CD14-positive monocyte (primary cell): Measurements from ENCODE around the gene LDB3. TPM values are rescaled to one million over a fixed set of nuclear protein-coding genes. Genes with fewer than 3 reads are reported as not detected.

Source experiments
- DNase-seq, 3 donors: peaks; one replicate each; pipeline ENCODE4 v3.0.0-alpha.2; 2011 to 2022
- H2AFZ ChIP-seq: 2 replicates; pipeline ENCODE4 v1.6.0; 2012; ENCODE audit warnings: mild to moderate bottlenecking, low read depth, low read length, inconsistent platforms; ENCODE audit not compliant: insufficient read depth, poor library complexity, severe bottlenecking
- H3K27ac ChIP-seq, 2 donors: 1 replicate in 1 of 2; 2 replicates in 1 of 2; pipeline ENCODE4 v1.5.1; 2012 to 2013; ENCODE audit warnings: low read length in 2 of 2, control low read depth in 1 of 2, inconsistent platforms in 1 of 2, low read depth in 1 of 2, mild to moderate bottlenecking in 1 of 2
- H3K27me3 ChIP-seq, 2 donors: one replicate each; pipeline versions ENCODE4 v1.6.0 to v1.6.1; 2011 to 2013; ENCODE audit warnings: low read length in 2 of 2; ENCODE audit not compliant: control insufficient read depth in 2 of 2, insufficient read depth in 2 of 2
- H3K36me3 ChIP-seq, 2 donors: replicated peaks in 1 of 2; 1 replicate in 1 of 2; 2 replicates in 1 of 2; pipeline versions ENCODE4 v1.5.1 to v1.6.1; 2012 to 2013; ENCODE audit warnings: low read length in 2 of 2, control low read depth in 1 of 2, inconsistent platforms in 1 of 2, mild to moderate bottlenecking in 1 of 2; ENCODE audit not compliant: insufficient read depth in 2 of 2, control insufficient read depth in 1 of 2
- H3K4me1 ChIP-seq, 2 donors: 1 replicate in 1 of 2; 2 replicates in 1 of 2; pipeline versions ENCODE4 v1.5.1 to v1.6.1; 2012 to 2013; ENCODE audit warnings: low read length in 2 of 2, control low read depth in 1 of 2, inconsistent platforms in 1 of 2, mild to moderate bottlenecking in 1 of 2, moderate library complexity in 1 of 2; ENCODE audit not compliant: insufficient read depth in 2 of 2, control insufficient read depth in 1 of 2
- H3K4me2 ChIP-seq: replicated peaks from 2 replicates; pipeline ENCODE3; 2012; ENCODE audit warnings: low read length, moderate library complexity, mild to moderate bottlenecking; ENCODE audit not compliant: poor library complexity, severe bottlenecking; ENCODE audit errors: extremely low read depth
- H3K4me3 ChIP-seq, 3 experiments: fragments of 200-600 bp in 1 of 3; sonication (generic) in 1 of 3; replicated peaks in 1 of 3; 1 replicate in 2 of 3; 2 replicates in 1 of 3; pipeline ENCODE4 v1.5.1; 2011 to 2013; ENCODE audit warnings: low read length in 3 of 3, mild to moderate bottlenecking in 3 of 3, control low read depth in 2 of 3, low read depth in 2 of 3, inconsistent platforms in 1 of 3, moderate library complexity in 1 of 3
- H3K79me2 ChIP-seq: 2 replicates; pipeline ENCODE4 v1.6.0; 2012; ENCODE audit warnings: mild to moderate bottlenecking, control low read depth, inconsistent platforms, low read length, moderate library complexity; ENCODE audit not compliant: insufficient read depth
- H3K9ac ChIP-seq: 2 replicates; pipeline ENCODE4 v1.6.0; 2017; ENCODE audit warnings: low read length, mild to moderate bottlenecking; ENCODE audit not compliant: insufficient read depth, poor library complexity, severe bottlenecking
- H3K9me3 ChIP-seq, 2 donors: replicated peaks in 1 of 2; 1 replicate in 1 of 2; 2 replicates in 1 of 2; pipeline versions ENCODE4 v1.5.1 to v1.6.1; 2012 to 2013; ENCODE audit warnings: low read length in 2 of 2, control low read depth in 1 of 2; ENCODE audit not compliant: control insufficient read depth in 1 of 2, insufficient read depth in 1 of 2
- H4K20me1 ChIP-seq: 2 replicates; pipeline ENCODE4 v1.6.0; 2012; ENCODE audit warnings: mild to moderate bottlenecking, low read length, control low read depth, moderate library complexity; ENCODE audit not compliant: insufficient read depth
- H3K27ac Mint-ChIP-seq, 7 donors: one replicate each; pipeline ENCODE4 v1.8.0; 2020; ENCODE audit warnings: mild to moderate bottlenecking in 7 of 7, mixed read lengths in 7 of 7, moderate library complexity in 6 of 7, inconsistent platforms in 2 of 7
- H3K27me3 Mint-ChIP-seq, 3 donors: one replicate each; pipeline ENCODE4 v1.8.0; 2021 to 2022; ENCODE audit warnings: low read depth in 3 of 3, mild to moderate bottlenecking in 3 of 3, mixed read lengths in 3 of 3, moderate library complexity in 3 of 3, inconsistent platforms in 1 of 3
- H3K36me3 Mint-ChIP-seq, 2 donors: one replicate each; pipeline ENCODE4 v1.8.0; 2020; ENCODE audit warnings: mixed read lengths in 2 of 2, inconsistent platforms in 1 of 2, mild to moderate bottlenecking in 1 of 2
- H3K4me1 Mint-ChIP-seq: one replicate; pipeline ENCODE4 v1.8.0; 2020; ENCODE audit warnings: mild to moderate bottlenecking, mixed read lengths
- H3K4me3 Mint-ChIP-seq, 2 donors: one replicate each; pipeline ENCODE4 v1.8.0; 2020; ENCODE audit warnings: mild to moderate bottlenecking in 2 of 2, mixed read lengths in 2 of 2, moderate library complexity in 1 of 2
- H3K9me3 Mint-ChIP-seq, 7 donors: one replicate each; pipeline ENCODE4 v1.8.0; 2020 to 2022; ENCODE audit warnings: mixed read lengths in 7 of 7, mild to moderate bottlenecking in 6 of 7, moderate library complexity in 6 of 7, inconsistent platforms in 2 of 7
- WGBS: methylation state at CpG from one replicate; pipeline ENCODE4 v1.1.5; 2013; ENCODE audit warnings: missing lambda C conversion rate; ENCODE audit not compliant: insufficient coverage; 5-methylcytosine and 5-hydroxymethylcytosine counted together
- intact Hi-C, 2 donors: fragments of 100-400 bp; cut with micrococcal nuclease; formaldehyde crosslinking; loops; one replicate each; pipeline versions ENCODE4 v1.15.0 to v1.15.1; 2023
- polyA plus RNA-seq, 3 donors: library from polyadenylated mRNA; depleted of rRNA in 1 of 3; unstranded in 2 of 3; stranded (reverse) in 1 of 3; fragments of 300-500 nt in 2 of 3; fragments of >200 nt in 1 of 3; fragmentation: Illumina TruSeq in 2 of 3; gene quantifications; 1 replicate in 2 of 3; 2 replicates in 1 of 3; pipeline ENCODE4 v1.2.3, GENCODE V29; 2012 to 2021
- TF ChIP-seq, protein P1 (sequence below): fragments of 200-600 bp; IDR thresholded peaks from one replicate; pipeline ENCODE4 v1.8.0; 2022; ENCODE audit warnings: antibody characterized with exemption, mild to moderate bottlenecking

Gene LDB3
- polyA plus RNA-seq, 3 donors, result not detected

GRCh38 chr10:86768412-86769062 lies 100.2 kb downstream of the LDB3 start:
- no CpG with 5 or more reads among the region's 1 CpG for WGBS
- Mint-ChIP-seq H3K4me3 (no peak overlapping the region), H3K27ac (no peak overlapping the region), H3K27me3 (peaks cover 18 to 41% (median 33%) of the 10 kb centered on the region in 3 donors), H3K4me1 (no peaks in the 10 kb centered on the region), H3K36me3 (no peaks in the 10 kb centered on the region), H3K9me3 (peaks cover 0 to 1% (median 0%) of the 10 kb centered on the region in 7 donors)
- intact Hi-C loops, result no loop called here
- Histone ChIP-seq H3K9ac (no peak overlapping the region), H3K36me3 (no peaks in the 10 kb centered on the region), H3K79me2 (no peaks in the 10 kb centered on the region), H2AFZ (no peak overlapping the region), H4K20me1 (no peaks in the 10 kb centered on the region), H3K4me2 (no peak overlapping the region), H3K4me1 (no peaks in the 10 kb centered on the region), H3K9me3 (no peaks in the 10 kb centered on the region), H3K27ac (no peak overlapping the region), H3K27me3 (peaks cover 0 to 8% of the 10 kb centered on the region in 2 donors), H3K4me3 (no peak overlapping the region)
- TF ChIP-seq, protein P1, sequence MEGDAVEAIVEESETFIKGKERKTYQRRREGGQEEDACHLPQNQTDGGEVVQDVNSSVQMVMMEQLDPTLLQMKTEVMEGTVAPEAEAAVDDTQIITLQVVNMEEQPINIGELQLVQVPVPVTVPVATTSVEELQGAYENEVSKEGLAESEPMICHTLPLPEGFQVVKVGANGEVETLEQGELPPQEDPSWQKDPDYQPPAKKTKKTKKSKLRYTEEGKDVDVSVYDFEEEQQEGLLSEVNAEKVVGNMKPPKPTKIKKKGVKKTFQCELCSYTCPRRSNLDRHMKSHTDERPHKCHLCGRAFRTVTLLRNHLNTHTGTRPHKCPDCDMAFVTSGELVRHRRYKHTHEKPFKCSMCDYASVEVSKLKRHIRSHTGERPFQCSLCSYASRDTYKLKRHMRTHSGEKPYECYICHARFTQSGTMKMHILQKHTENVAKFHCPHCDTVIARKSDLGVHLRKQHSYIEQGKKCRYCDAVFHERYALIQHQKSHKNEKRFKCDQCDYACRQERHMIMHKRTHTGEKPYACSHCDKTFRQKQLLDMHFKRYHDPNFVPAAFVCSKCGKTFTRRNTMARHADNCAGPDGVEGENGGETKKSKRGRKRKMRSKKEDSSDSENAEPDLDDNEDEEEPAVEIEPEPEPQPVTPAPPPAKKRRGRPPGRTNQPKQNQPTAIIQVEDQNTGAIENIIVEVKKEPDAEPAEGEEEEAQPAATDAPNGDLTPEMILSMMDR, result no peak
- no peak for DNase-seq

DNA sequence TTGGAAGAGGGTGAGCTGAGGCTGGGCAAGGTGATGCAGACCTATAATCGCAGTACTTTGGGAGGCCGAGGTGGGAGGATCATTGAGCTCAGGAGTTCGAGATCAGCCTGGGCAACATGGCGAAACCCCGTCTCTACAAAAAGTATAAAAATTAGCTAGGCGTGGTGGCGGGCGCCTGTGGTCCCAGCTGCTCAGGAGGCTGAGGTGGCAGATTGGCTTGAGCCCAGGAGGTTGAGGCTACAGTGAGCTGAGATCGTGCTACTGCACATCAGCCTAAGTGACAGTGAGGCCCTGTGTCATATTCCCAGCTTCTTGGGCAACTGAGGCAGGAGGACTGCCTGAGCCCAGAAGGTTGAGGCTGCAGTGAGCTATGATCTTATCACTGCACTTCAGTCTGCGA lies 101.7 kb downstream of the LDB3 start:
- Histone ChIP-seq H3K27me3 (peaks cover under 1 to 11% of the 10 kb centered on the region in 2 donors), H3K9ac (no peak overlapping the region), H3K4me3 (no peak overlapping the region), H3K79me2 (no peaks in the 10 kb centered on the region), H3K36me3 (no peaks in the 10 kb centered on the region), H3K9me3 (no peaks in the 10 kb centered on the region), H2AFZ (no peak overlapping the region), H3K4me2 (no peak overlapping the region), H3K4me1 (no peaks in the 10 kb centered on the region), H3K27ac (no peak overlapping the region), H4K20me1 (no peaks in the 10 kb centered on the region)
- intact Hi-C loops, result no loop called here
- Mint-ChIP-seq H3K4me1 (no peaks in the 10 kb centered on the region), H3K27ac (no peak overlapping the region), H3K27me3 (peaks cover 16 to 33% (median 27%) of the 10 kb centered on the region in 3 donors), H3K9me3 (peaks cover 0 to 1% (median 0%) of the 10 kb centered on the region in 7 donors), H3K36me3 (no peaks in the 10 kb centered on the region), H3K4me3 (no peak overlapping the region)
- TF ChIP-seq, protein P1, result no peak
- WGBS, result 95% methylated on average over 9 of the region's 10 CpGs
- DNase-seq, result no peak
